DND-41 (cell line): ENCODE results near the gene ALDH3B1.

Experiments
- ATAC-seq: fragments of 200-7000 bp; cut with Tn5 transposase; 3 replicates; pipeline ENCODE4 v1.9.1; 2021; ENCODE audit warnings: low read depth; ENCODE audit not compliant: insufficient read depth
- DNase-seq: peaks from one replicate; pipeline ENCODE4 v3.0.0-alpha.2; 2020
- H2AFZ ChIP-seq: 2 replicates; pipeline ENCODE4 v1.6.0; 2012; ENCODE audit warnings: low read depth, low read length
- H3K27ac ChIP-seq: 2 replicates; pipeline ENCODE4 v1.5.1; 2012; ENCODE audit warnings: low read length, inconsistent platforms
- H3K27me3 ChIP-seq: fragments of 200-600 bp; sonication (generic); 2 replicates; pipeline ENCODE4 v1.6.0; 2012; ENCODE audit warnings: low read length, mild to moderate bottlenecking, inconsistent platforms; ENCODE audit not compliant: insufficient read depth, poor library complexity
- H3K36me3 ChIP-seq: 2 replicates; pipeline ENCODE4 v1.5.1; 2012; ENCODE audit warnings: low read length, inconsistent platforms; ENCODE audit not compliant: insufficient read depth
- H3K4me1 ChIP-seq: 2 replicates; pipeline ENCODE4 v1.5.1; 2012; ENCODE audit warnings: mild to moderate bottlenecking, low read length; ENCODE audit not compliant: insufficient read depth
- H3K4me2 ChIP-seq: 2 replicates; pipeline ENCODE4 v1.6.0; 2012; ENCODE audit warnings: mild to moderate bottlenecking, moderate library complexity, low read length, inconsistent platforms; ENCODE audit not compliant: insufficient read depth
- H3K4me3 ChIP-seq, 2 experiments: fragments of 200-600 bp in 1 of 2; shearing (Covaris generic) in 1 of 2; 2 replicates each; pipeline ENCODE4 v1.5.1; 2012 to 2016; ENCODE audit warnings: inconsistent platforms in 2 of 2, low read length in 2 of 2, mild to moderate bottlenecking in 2 of 2, low read depth in 1 of 2, moderate library complexity in 1 of 2
- H3K79me2 ChIP-seq: 2 replicates; pipeline ENCODE4 v1.6.0; 2012; ENCODE audit warnings: low read length, inconsistent platforms; ENCODE audit not compliant: insufficient read depth
- H3K9ac ChIP-seq: 2 replicates; pipeline ENCODE4 v1.6.0; 2012; ENCODE audit warnings: low read depth, mild to moderate bottlenecking, inconsistent platforms, low read length, moderate library complexity
- H3K9me3 ChIP-seq: 2 replicates; pipeline ENCODE4 v1.5.1; 2012; ENCODE audit warnings: low read length, moderate library complexity, mild to moderate bottlenecking, inconsistent platforms; ENCODE audit not compliant: insufficient read depth, severe bottlenecking
- H4K20me1 ChIP-seq: 2 replicates; pipeline ENCODE4 v1.6.0; 2012; ENCODE audit warnings: low read length; ENCODE audit not compliant: insufficient read depth
- CTCF ChIP-seq: IDR thresholded peaks from 2 replicates; pipeline ENCODE4 v1.5.1; 2012; ENCODE audit warnings: borderline replicate concordance, low read length, moderate library complexity, mild to moderate bottlenecking; ENCODE audit not compliant: poor library complexity, severe bottlenecking; ENCODE audit errors: extremely low read depth
- EZH2 ChIP-seq: IDR thresholded peaks from 3 replicates; pipeline ENCODE4 v1.6.1; 2012; ENCODE audit warnings: borderline replicate concordance, low read depth, mild to moderate bottlenecking, moderate library complexity, low read length, inconsistent platforms; ENCODE audit not compliant: severe bottlenecking

Gene ALDH3B1

GRCh38 chr11:68031144-68031464, 21.0 kb downstream of the ALDH3B1 start:
- Histone ChIP-seq H3K27ac (peak overlapping the region; percentile 78), H3K79me2 (peaks cover 31% of the 10 kb centered on the region), H3K27me3 (no peaks in the 10 kb centered on the region), H3K4me2 (peak overlapping the region; percentile 88), H3K9me3 (no peaks in the 10 kb centered on the region), H3K9ac (peak overlapping the region; percentile 78), H3K4me1 (peaks cover 44% of the 10 kb centered on the region), H2AFZ (peak overlapping the region; percentile 68), H4K20me1 (peaks cover 20% of the 10 kb centered on the region; the same call in 1 of the 2 replicates), H3K4me3 (peak overlapping the region; percentile 43 to 88), H3K36me3 (peaks cover 32% of the 10 kb centered on the region)
- TF ChIP-seq CTCF (no peak), EZH2 (no peak)
- ATAC-seq (no peak), DNase-seq (no peak)

GRCh38 chr11:68032003-68032402, 21.9 kb downstream of the ALDH3B1 start:
- ATAC-seq (no peak), DNase-seq (no peak)
- Histone ChIP-seq H3K4me3 (peak overlapping the region in 1 of 2 experiments; percentile 88; a peak in 2 of 4 replicates), H3K27ac (peak overlapping the region; percentile 78), H3K27me3 (no peaks in the 10 kb centered on the region), H2AFZ (no peak overlapping the region), H3K79me2 (peaks cover 31% of the 10 kb centered on the region), H3K9ac (peak overlapping the region; percentile 78), H3K4me2 (peak overlapping the region; percentile 88), H3K9me3 (no peaks in the 10 kb centered on the region), H3K36me3 (peaks cover 32% of the 10 kb centered on the region), H3K4me1 (peaks cover 44% of the 10 kb centered on the region), H4K20me1 (peaks cover 20% of the 10 kb centered on the region)
- no peak for TF ChIP-seq CTCF
- no peak for TF ChIP-seq EZH2

GRCh38 chr11:68032997-68033707, 23.0 kb downstream of the ALDH3B1 start:
- Histone ChIP-seq H3K4me2 (0 out of 2 replicates have a peak overlapping the region, but pooled peaks have one; percentile 4), H4K20me1 (peaks cover 20% of the 10 kb centered on the region), H3K27ac (no peak overlapping the region), H3K9me3 (no peaks in the 10 kb centered on the region), H2AFZ (no peak overlapping the region), H3K27me3 (no peaks in the 10 kb centered on the region), H3K36me3 (peaks cover 32% of the 10 kb centered on the region), H3K4me3 (no peak overlapping the region), H3K79me2 (peaks cover 31% of the 10 kb centered on the region), H3K9ac (0 out of 2 replicates have a peak overlapping the region, but pooled peaks have one; percentile 78), H3K4me1 (peaks cover 39% of the 10 kb centered on the region)
- DNase-seq (no peak), ATAC-seq (no peak)
- no peak for TF ChIP-seq EZH2
- no peak for TF ChIP-seq CTCF
